Muscle of leg (tissue), 11 donors: Measurements from ENCODE around the gene MYRF. TPM values are rescaled to one million over a fixed set of nuclear protein-coding genes. Genes with fewer than 3 reads are reported as not detected.

Source experiments
- DNase-seq: peaks from one replicate; pipeline ENCODE4 v3.0.0; 2013
- H3K27ac ChIP-seq: one replicate; pipeline ENCODE4 v1.5.1; 2013; ENCODE audit warnings: mild to moderate bottlenecking, low read length, control low read depth
- H3K27me3 ChIP-seq: one replicate; pipeline ENCODE4 v1.6.1; 2013; ENCODE audit warnings: low read length; ENCODE audit not compliant: control insufficient read depth, insufficient read depth
- H3K36me3 ChIP-seq: one replicate; pipeline ENCODE4 v1.6.1; 2013; ENCODE audit warnings: low read length; ENCODE audit not compliant: control insufficient read depth, insufficient read depth
- H3K4me1 ChIP-seq: one replicate; pipeline ENCODE4 v1.6.1; 2013; ENCODE audit warnings: low read length; ENCODE audit not compliant: control insufficient read depth, insufficient read depth
- H3K4me3 ChIP-seq: one replicate; pipeline ENCODE4 v1.5.1; 2013; ENCODE audit warnings: low read length, control low read depth
- H3K9me3 ChIP-seq: replicated peaks from 2 replicates; pipeline ENCODE4 v1.6.1; 2013; ENCODE audit warnings: low read depth, low read length; ENCODE audit not compliant: control insufficient read depth
- WGBS: methylation state at CpG from one replicate; pipeline ENCODE4 v1.1.5; 2013; ENCODE audit warnings: missing lambda C conversion rate; ENCODE audit not compliant: insufficient coverage; 5-methylcytosine and 5-hydroxymethylcytosine counted together
- polyA plus RNA-seq, 8 donors: library from polyadenylated mRNA; unstranded; fragments of 120-200 nt; gene quantifications; one replicate each; pipeline versions ENCODE4 v1.2.1 to v1.2.3, GENCODE V29; 2013; ENCODE audit warnings: inconsistent platforms in 1 of 8, low replicate concordance in 1 of 8; ENCODE audit not compliant: insufficient read length in 8 of 8, insufficient read depth in 1 of 8
- total RNA-seq: library from RNA; stranded (reverse); fragments of 120-200 nt; gene quantifications from one replicate; pipeline ENCODE4 v1.2.4, GENCODE V29; 2013

Gene MYRF
- total and polyA plus RNA-seq, 9 donors, result 0.49 to 3.3 (median 1.3) TPM

- Histone ChIP-seq H3K27me3 (no peaks in the 10 kb centered on the region), H3K4me3 (peak overlapping the region; percentile 75), H3K36me3 (peaks cover 25% of the 10 kb centered on the region), H3K9me3 (no peaks in the 10 kb centered on the region), H3K27ac (peak overlapping the region; percentile 99), H3K4me1 (peaks cover 15% of the 10 kb centered on the region)
- under 1% methylated on average over 62 of the region's 69 CpGs for WGBS
- peak; percentile 81 for DNase-seq
Measured at GRCh38 chr11:61815790-61816735, 63.6 kb downstream of the MYRF start.

GRCh38 chr11:61816736-61817455 lies 64.5 kb downstream of the MYRF start, which contains the start of gene FADS1:
Gene FADS1, minus strand, starts transcription at chr11:61817003. Its CDS starts 74 bp downstream, at chr11:61816929.
- Histone ChIP-seq H3K36me3 (peaks cover 20% of the 10 kb centered on the region), H3K4me3 (peak within 1 kb of the TSS; percentile 75), H3K4me1 (peaks cover 15% of the 10 kb centered on the region), H3K9me3 (no peaks in the 10 kb centered on the region), H3K27me3 (no peaks in the 10 kb centered on the region), H3K27ac (peak within 1 kb of the TSS; percentile 99)
- DNase-seq, result peak; percentile 91
- under 1% methylated on average over 70 of the region's 73 CpGs for WGBS

GRCh38 chr11:61817471-61818202 lies 65.2 kb downstream of the MYRF start:
- peaks cover 15% of the 10 kb centered on the region for H3K4me1 ChIP-seq
- H3K36me3 ChIP-seq, result peaks cover 12% of the 10 kb centered on the region
- H3K27me3 ChIP-seq, result no peaks in the 10 kb centered on the region
- no peak for DNase-seq
- no peak overlapping the region for H3K27ac ChIP-seq
- 60% methylated on average over 1 of the region's 6 CpGs for WGBS
- peak overlapping the region; percentile 75 for H3K4me3 ChIP-seq
- H3K9me3 ChIP-seq, result no peaks in the 10 kb centered on the region

- Histone ChIP-seq H3K4me3 (no peak overlapping the region), H3K9me3 (no peaks in the 10 kb centered on the region), H3K36me3 (no peaks in the 10 kb centered on the region), H3K27ac (no peak overlapping the region), H3K27me3 (no peaks in the 10 kb centered on the region), H3K4me1 (peaks cover 9% of the 10 kb centered on the region)
- no CpG with 5 or more reads among the region's 2 CpGs for WGBS
- DNase-seq, result no peak
Measured at GRCh38 chr11:61820174-61820573, 67.7 kb downstream of the MYRF start.

GRCh38 chr11:61826930-61827570 lies 74.6 kb downstream of the MYRF start:
- DNase-seq, result peak; percentile 70
- Histone ChIP-seq H3K27me3 (no peaks in the 10 kb centered on the region), H3K9me3 (no peaks in the 10 kb centered on the region), H3K4me1 (peaks cover 32% of the 10 kb centered on the region), H3K36me3 (peaks cover 4% of the 10 kb centered on the region), H3K4me3 (peak overlapping the region; percentile 93), H3K27ac (peak overlapping the region; percentile 86)
- WGBS, result 3% methylated on average over 21 of the region's 23 CpGs

- DNase-seq, result peak; percentile 99
- Histone ChIP-seq H3K27ac (peak within 1 kb of the TSS; percentile 86), H3K4me3 (peak within 1 kb of the TSS; percentile 93), H3K9me3 (no peaks in the 10 kb centered on the region), H3K36me3 (peaks cover 4% of the 10 kb centered on the region), H3K4me1 (peaks cover 38% of the 10 kb centered on the region), H3K27me3 (no peaks in the 10 kb centered on the region)
- under 1% methylated on average over 83 of the region's 83 CpGs for WGBS
Measured at GRCh38 chr11:61827571-61828378, 75.3 kb downstream of the MYRF start, which contains the start of gene FADS2. Gene FADS2, plus strand, starts transcription at chr11:61828300. Its CDS starts 91 bp downstream, at chr11:61828391.

- Histone ChIP-seq H3K9me3 (no peaks in the 10 kb centered on the region), H3K27me3 (no peaks in the 10 kb centered on the region), H3K4me3 (peak overlapping the region; percentile 93), H3K36me3 (peaks cover 4% of the 10 kb centered on the region), H3K4me1 (peaks cover 43% of the 10 kb centered on the region), H3K27ac (peak overlapping the region; percentile 86)
- no peak for DNase-seq
- 0% methylated on average over 16 of the region's 16 CpGs for WGBS
Measured at GRCh38 chr11:61828379-61828628, 75.9 kb downstream of the MYRF start.

GRCh38 chr11:61828629-61829407 lies 76.4 kb downstream of the MYRF start:
- Histone ChIP-seq H3K27ac (peak overlapping the region; percentile 86), H3K9me3 (no peaks in the 10 kb centered on the region), H3K36me3 (peaks cover 4% of the 10 kb centered on the region), H3K4me3 (peak overlapping the region; percentile 93), H3K27me3 (no peaks in the 10 kb centered on the region), H3K4me1 (peaks cover 48% of the 10 kb centered on the region)
- WGBS, result 1% methylated on average over 47 of the region's 55 CpGs
- peak; percentile 67 for DNase-seq
